ENCODE measurements around the gene SLC12A8. TPM values are rescaled to one million over a fixed set of nuclear protein-coding genes. Genes with fewer than 3 reads are reported as not detected.

Gene SLC12A8
- total and polyA plus RNA-seq, 2 experiments from 2014 or later, result 3.1 to 3.4 TPM

- Histone ChIP-seq H3K9me3 (ENCODE audit: low read depth) (no peaks in the 10 kb centered on the region), H3K27ac (peak overlapping the region; percentile 34), H3K4me1 (ENCODE audit: low read depth) (peaks cover 21% of the 10 kb centered on the region), H3K27me3 (no peaks in the 10 kb centered on the region), H3K36me3 (no peaks in the 10 kb centered on the region), H3K4me3 (no peak overlapping the region)
- DNase-seq (ENCODE audit: low read depth in 1 of 2, low spot score in 1 of 2), result no peak
- no peak for TF ChIP-seq CTCF (IDR thresholded peaks at IDR 0.05; ENCODE audit: low read depth, low read length)
Measured at GRCh38 chr3:125033135-125033534, 179.4 kb downstream of the SLC12A8 start.

- no peaks in the 10 kb centered on the region for H3K27me3 ChIP-seq
- H3K9me3 ChIP-seq (ENCODE audit: low read depth), result no peaks in the 10 kb centered on the region
- no peak for TF ChIP-seq CTCF (IDR thresholded peaks at IDR 0.05; ENCODE audit: low read depth, low read length)
- H3K27ac ChIP-seq, result peak overlapping the region; percentile 34
- H3K4me3 ChIP-seq, result no peak overlapping the region
- DNase-seq (ENCODE audit: low read depth in 1 of 2, low spot score in 1 of 2), result no peak
- H3K36me3 ChIP-seq, result no peaks in the 10 kb centered on the region
- H3K4me1 ChIP-seq (ENCODE audit: low read depth), result peaks cover 18% of the 10 kb centered on the region
Measured at GRCh38 chr3:125032683-125033082, 179.9 kb downstream of the SLC12A8 start.

Other genes starting within 250 kb of the SLC12A8 start
- gene HEG1, start 156.8 kb downstream of the SLC12A8 start, total RNA-seq, result 16.5 and 42.7 TPM in 2 replicates
- 17.4 and 24.9 TPM in 2 replicates for gene HEG1, start 156.8 kb downstream of the SLC12A8 start, polyA plus RNA-seq
- 20.0 and 29.4 TPM in 2 replicates for gene ZNF148, start 162.6 kb upstream of the SLC12A8 start, total RNA-seq
- gene ZNF148, start 162.6 kb upstream of the SLC12A8 start, polyA plus RNA-seq, result 26.1 and 40.4 TPM in 2 replicates

Data from cardiac muscle cell (in vitro differentiated cells and primary cell).